GM18867 (cell line): ENCODE results near the gene LRRN4.

Experiments used
- ATAC-seq: cut with Tn5 transposase; IDR thresholded peaks from one replicate; pipeline ENCODE4 v1.9.1; 2021; ENCODE audit warnings: mild to moderate bottlenecking, moderate library complexity; ENCODE audit not compliant: unreplicated experiment

LRRN4 gene

DNA sequence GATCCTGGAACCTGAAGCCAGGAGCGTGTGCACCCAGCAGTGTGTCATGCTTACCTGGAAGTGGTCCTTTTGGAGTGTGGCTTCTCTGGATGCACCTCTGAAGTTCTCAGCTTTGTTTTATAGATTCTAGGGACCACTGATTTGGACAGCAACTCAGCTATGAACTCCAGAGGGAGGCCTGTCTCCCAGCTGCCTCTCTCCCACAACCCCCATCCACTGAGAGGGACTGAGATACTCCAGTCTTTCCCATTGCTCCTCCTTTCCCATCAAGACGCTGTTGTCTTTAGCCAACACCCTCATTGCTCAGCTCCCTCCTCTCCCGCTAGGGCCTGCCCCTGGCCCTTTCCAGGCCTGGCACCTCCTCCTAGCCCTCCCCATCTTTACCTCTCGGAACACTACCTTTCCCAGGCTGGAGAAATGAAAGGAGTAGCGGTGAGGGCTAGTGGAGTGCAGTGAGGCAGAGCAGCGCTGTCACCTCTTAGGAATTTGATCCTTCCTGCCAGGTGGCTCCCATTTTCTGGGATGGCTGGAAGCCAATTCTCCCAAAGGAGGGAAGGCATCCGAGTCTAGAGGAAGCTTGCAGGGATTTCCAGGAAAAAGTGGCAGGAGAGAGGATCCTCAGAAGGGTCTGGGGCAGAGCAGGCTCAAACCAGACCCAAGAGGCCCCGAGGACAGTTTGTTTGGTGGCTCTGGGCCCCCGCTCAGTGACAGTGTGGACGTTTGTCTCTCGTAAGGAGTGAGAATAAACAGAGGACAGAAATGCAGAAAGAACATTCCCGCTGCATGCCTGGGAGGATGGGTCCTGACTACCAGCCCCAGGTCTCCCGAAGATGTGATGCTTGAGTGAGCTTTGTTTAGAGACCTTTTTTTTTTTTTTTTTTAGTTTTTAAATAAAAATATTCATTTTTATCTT, at the start of gene LRRN4:
Gene LRRN4, minus strand, starts transcription at position 285 of the 913 bp plus-strand sequence. CDS start 1,261 bp downstream, outside the sequence.
- ATAC-seq: no peak

DNA sequence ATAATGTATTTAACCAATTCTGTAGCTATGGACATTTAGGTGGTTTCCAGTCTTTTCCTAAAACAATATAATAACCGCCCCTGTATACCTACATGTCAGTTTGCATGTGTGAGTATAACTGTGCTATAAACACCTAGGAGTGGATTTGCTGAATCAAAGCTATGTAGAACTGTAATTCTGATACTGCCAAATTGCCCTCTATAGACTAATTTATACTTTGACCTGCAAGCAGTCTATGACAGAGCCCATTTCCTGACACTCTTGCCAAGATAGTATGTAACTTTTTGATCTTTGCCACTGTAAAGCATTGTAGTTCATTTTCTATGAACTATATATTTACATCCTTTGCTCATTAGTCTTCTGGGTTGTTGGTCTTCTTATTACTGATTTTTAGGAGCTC, 49.4 kb upstream of the LRRN4 start:
- ATAC-seq: no peak

DNA sequence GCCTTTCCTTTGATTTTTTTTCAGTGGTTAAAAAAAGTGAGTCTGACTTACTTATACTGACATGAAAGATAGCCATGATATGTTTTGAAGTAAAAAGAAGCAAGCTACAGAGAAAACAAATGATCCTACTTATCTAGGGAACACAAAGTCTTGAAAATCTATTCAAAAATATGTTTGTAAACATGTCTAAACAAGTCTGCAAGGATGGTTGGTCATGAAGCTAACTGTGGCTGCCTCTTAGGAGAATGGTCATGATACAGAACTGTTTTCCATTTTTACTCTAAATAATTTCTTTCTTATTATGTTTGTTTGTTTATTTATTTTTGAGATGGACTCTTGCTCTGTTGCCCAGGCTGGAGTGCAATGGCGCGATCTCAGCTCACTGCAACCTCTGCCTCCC, 47.5 kb upstream of the LRRN4 start:
- no peak for ATAC-seq

DNA sequence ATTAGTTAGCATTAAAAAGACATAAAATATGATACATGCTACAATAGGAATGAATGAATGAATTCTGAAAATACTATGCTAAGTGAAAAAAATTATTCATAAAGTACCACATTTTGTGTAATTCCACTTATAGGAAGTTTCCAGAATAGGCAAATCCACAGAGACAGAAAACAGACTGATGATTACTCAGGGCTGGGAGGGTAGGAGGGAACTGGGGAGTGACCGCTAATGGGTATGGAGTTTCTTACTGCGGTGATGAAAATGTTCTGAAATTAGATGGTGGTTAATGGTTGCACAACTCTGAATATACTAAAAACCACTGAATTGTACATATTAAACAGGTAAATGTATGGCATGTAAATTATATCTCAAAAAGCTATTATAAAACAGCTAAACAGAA, 46.4 kb upstream of the LRRN4 start:
- no peak for ATAC-seq

DNA sequence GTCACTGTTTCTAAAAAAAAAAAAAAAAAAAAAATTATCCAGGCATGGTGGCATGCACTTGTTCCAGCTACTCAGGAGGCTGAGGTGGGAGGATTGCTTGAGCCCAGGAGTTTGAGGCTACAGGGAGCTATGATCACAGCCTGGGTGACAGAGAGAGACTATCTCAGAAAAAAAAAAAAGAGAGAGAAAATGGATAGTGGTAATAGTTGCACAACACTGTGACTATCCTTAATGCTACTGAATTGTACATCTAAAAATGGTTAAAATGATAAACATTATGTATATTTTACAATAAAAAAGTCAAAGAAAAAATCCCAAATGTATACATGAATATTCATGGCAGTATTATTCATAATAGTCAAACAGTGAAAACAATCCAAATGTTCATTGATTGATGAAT, 46.0 kb upstream of the LRRN4 start:
- no peak for ATAC-seq

DNA sequence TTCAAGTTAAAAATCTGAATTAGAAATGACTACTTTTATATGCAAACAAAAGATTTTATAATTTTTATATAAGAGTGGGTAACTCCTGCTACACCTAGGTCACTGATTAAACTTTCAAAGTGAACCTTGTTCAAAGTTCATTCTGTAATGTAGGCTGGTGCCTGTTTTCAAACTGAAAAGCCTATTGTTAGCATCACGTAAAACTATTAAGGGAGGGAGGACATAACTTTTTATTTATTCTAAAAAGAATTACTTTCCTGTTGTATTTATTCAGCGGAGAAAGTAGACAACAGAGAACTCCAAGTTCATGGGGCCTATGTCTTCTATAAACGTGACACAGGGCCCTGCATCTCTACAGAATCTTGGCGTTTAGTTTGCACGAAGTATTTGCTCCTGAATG, 41.5 kb upstream of the LRRN4 start:
- no peak for ATAC-seq

DNA sequence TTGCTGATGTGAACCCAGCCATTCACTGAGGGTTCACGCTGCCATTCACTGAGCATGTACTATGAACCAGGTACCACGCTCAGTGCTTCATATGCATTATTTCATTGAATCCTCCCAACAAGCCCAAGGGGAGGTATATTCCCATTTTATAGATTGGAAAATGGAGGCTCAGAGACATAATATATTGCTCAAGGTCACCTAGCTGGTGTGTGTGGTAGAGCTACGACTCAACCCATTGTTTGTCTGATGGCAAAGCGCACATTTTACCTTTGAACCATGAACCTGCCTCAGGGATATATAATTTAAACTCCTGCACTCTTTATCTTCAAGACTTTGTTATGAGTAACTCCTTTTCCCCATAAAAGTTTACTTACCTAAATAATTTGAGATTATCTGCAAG, 40.7 kb upstream of the LRRN4 start:
- ATAC-seq: no peak

DNA sequence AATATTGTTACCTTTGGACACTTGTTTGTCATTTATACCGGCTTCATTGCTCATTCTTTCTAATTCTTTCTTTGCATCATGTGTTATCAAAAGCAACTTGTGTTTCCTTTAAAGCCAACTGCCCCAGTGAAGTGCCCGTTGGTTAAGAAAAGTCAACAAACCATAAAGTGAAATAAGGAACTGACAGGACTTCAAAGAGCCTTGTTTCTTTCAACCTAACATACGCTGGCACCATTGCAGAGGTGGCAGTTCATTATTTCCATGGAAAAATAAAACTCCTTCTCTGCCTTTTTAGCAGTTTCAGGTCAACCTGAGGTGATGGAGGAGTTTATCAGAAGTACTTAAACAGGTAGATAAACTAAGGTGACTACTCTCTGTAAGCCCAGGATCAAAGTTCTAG, 40.2 kb upstream of the LRRN4 start:
- no peak for ATAC-seq

DNA sequence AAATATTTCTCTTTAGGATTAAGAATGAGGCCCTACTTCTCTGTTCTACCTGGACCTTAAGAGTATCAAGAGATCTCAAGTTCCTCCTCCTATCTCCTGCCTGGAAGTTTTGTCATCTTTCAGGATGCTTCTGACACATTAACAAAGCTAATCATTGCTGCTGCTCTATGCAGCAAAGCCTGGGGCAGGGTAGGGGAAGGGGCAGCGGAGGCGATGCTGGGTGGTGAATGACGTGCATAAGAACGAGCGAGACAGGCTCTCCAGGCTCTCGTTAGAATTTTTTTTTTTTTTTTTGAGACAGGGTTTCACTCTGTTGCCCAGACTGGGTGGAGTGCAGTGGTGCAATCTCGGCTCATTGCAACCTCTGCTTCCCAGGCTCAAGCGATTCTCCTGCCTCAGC, 37.8 kb upstream of the LRRN4 start:
- no peak for ATAC-seq

DNA sequence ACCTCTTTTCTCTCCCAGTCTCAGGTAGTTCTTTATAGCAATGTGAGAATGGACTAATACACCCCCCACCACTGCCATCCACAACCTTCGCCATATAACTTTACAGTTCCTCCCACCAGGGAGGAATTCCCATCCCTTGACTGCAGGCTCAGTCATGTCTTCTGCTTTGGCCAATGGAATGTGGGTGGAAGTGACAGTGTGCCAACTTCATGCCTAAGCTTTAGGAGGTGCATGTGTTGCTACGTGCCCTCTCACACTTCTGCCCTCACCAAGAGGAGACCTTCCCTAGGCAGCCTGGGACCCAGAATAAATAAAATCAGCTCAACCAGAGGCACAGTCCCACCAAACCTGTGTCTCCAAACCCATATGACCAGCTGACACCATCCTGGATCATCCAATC, 33.0 kb upstream of the LRRN4 start:
- no peak for ATAC-seq

DNA sequence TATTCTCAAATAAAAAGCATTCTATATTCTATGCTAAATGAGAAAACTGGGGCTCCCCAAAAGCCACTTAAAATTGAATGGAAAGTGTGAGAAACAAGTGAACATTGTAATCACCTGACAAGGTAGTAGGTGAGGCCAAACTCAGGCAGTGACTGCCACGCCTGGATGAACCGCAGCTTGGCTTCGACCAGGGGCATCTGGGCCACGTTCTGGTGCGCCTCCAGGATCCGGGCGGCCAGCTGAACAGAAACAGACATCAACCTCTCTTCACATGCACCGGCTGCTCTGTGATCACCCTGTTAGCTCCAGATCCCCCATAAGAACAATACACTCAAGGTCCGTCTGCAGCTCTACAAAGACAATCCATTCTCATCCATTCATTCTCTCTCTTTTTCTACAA, 30.1 kb upstream of the LRRN4 start:
- ATAC-seq: no peak

DNA sequence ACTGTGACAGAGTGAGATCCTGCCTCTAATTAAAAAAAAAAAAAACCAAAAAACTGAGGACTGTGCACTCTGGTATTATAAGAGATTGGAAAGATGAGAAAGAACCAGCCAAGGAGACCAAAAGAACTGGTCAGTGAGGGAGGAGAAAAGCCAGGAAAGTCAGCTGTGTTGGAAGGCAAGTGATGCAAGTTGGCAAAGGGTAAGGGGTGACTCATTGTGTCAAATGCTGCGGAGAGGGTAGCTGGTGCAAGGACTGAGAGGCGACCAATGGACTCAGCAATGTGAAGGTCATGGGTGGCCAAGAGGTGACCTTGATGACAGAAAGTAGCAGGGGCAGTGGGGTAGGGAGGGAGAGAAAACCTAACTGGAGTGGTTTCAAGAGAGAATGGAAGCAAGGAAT, 27.4 kb upstream of the LRRN4 start:
- ATAC-seq: no peak

DNA sequence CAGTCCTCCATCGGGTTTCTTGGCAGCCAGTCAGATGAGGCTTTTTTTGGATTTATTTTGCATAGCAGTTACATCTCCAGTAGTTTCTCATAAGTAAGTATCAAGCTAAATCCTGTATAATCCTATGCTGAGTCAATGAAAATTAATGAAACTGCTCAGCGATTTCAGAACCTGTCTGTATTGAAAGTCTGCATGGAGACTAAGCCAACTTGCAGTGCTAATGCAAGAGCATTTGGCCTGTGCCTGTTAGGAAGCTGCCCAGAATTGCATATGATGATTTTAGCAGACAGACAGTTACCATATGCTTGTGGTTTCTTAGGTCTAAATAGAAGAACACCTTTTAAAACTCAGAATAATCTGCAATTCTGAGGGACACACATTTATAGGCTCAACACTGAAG, 25.2 kb upstream of the LRRN4 start:
- ATAC-seq: no peak

DNA sequence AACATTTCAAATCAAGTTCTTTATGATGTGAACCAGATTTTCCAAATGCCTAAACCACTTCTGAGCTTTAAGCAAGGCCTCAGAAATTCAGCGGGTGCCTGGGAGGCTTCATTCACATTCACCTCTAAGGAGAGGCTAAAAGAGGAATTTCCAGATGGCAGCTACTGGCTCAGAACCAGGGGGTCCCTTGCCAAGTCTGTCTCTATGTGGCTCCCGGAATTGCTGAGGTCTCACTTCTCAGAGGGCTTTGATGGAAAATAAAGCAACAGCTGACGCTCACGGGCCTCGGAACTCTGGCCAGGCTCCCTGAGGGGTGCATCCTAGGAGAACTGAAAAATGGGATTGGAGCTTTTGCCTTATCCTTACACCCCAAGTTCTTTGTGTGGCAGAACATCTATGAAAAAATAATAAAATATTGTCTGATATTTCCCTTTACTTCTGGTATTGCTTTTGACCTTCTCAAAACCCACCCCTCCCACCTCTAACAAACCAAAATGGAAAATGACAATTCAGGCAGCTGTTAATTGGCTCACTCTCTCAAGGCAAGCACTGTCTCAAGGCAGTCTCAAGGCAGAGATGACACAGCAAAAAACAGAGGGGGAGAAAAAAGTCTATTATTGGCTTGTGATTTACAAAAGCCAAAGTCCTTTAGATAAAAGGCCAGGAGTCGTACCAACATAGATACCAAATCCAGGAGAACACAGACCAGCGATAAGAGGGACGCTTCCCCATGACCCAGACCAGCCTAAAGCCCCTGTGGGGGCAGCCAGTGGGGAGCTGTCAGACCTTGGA, 21.8 kb upstream of the LRRN4 start:
- ATAC-seq: no peak

DNA sequence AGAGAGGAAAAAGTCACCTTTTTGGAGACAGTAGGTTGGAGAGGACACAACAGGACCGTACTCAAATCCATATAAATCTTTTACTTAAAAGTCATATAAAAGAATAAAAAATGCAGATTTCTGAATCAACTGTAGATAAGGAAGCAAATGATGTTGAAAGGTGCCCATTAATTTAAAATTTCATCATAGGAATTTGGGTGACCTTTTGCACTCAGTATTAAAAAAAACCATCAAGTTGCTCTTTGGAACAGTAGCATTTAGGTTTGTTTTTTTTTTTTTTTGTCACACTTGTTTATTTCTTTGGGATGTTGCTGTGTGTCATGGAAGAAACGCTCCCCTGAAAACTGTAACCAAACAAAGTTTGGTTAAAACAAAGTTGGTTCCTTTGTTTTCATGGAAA, 20.9 kb upstream of the LRRN4 start:
- ATAC-seq: no peak

DNA sequence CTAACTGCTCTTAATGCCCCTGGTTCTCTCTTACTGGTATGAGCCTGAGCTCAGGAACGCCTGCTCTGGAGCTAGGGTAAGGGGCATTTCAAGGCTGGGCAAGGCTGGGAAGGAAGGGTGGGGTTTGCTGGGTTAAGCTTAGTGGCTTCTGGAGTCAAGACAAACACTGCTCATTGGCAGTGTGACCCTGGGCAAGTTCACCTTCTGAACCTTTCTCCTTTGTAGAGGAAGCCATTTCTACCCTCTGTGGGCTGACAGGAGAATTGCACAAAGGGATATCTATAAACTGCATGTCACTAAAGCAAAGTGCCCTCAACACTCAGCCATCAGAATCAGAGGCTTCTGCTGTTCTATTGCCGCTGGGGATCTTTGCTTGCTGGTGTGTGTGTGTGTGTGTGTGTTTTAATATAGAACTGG, 20.3 kb upstream of the LRRN4 start:
- peak; percentile 80 for ATAC-seq

DNA sequence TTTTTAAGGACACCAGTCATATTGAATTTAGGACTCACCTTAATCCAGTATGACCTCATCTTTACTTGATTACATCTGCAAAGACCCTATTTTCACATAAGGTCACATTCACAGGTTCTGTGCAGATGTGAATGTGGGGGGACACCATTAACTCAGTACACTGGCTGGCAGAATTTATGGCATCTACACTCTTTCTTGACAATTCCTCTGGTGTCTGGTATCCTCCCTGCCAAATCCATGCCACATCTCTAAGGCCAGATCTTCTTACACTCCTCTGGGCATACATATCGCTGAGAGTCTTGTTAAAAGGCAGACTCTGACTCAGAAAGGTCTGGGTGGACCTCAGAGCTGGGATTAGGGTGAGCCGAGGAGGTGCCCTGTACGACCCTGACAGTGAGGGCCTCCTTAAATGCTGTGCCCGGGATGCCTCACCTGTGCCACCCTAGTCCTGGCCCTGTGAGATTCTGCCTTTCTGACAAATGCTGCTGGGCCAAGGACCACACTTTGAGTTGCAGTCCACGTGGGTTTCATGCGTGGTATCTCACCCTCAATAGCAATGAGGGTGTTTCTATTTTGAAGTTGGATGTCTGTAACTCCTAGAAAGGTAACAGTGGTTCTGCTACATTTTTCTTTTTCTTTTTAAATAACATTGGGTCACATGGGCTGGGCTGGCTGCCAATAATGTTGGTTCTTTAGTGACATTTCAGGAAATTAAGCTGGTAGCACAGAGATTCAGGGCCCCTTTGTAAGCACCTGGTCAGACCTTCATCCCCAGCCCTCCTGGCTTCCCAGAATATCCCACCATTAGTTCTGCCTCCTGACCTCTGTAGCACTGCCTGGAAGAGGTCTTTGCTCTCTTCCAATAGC, 17.2 kb upstream of the LRRN4 start:
- no peak for ATAC-seq

DNA sequence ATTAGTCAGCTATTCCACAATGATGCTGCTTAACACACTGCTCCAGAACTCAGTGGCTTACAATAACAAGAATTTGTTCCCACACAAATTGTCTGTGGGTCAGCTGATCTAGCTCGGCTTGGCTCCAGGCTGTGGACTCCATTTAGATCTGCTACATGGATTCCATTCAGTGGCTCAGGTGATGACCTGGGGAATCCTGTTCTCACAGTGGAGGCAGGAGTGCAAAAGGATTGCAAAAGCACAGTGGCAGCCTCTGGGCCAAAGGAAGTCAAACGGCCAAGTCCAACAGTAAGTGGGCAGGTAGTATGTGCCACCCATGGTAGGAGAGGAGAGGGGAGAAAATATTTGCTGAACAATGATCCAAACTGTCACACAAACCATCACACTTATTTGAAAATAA, 15.8 kb upstream of the LRRN4 start:
- no peak for ATAC-seq

DNA sequence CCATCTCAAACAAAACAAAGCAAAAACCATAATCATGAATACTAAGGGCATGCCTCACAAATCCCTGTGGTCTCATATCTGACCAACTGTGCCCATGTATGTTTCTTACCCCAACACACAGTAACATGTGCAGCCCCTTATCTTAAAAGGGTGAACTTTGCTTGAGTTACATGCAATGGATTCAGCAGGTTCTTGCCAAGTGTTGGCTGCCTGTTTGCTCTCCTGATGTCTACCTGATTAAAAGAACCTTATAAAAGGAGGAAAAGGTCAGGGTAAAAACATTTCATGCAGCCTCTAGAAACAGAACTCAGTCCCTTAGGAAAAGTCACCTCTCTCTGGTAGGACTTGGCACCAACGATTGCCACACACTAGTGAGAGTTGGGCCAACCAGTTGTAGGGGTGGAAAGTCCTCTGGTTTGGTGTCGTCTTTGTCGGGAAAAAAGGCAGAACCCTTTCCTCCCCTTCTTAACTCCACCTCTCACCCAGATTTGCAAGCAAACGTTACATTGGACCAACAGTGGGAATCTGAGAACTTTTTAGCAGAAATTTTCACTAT, 14.0 kb upstream of the LRRN4 start:
- no peak for ATAC-seq

DNA sequence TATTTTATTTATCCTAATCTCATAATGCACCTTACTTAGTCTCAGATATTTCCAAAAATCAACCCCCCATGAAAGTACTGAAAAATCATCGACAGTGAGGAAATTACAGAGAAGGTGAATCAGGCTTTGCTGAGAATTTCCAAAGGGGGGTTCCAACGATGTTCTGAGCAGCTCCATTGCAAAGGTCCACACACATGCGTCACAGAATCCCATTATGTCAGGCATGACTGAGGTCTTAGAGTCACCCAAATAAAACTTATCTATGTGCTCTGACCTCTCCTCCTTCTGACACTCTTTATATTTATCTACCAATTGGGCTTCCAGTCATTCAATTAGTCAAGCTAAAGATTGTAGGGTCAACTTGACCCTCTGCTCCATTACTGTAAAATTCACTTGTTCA, 12.7 kb upstream of the LRRN4 start:
- ATAC-seq: no peak

DNA sequence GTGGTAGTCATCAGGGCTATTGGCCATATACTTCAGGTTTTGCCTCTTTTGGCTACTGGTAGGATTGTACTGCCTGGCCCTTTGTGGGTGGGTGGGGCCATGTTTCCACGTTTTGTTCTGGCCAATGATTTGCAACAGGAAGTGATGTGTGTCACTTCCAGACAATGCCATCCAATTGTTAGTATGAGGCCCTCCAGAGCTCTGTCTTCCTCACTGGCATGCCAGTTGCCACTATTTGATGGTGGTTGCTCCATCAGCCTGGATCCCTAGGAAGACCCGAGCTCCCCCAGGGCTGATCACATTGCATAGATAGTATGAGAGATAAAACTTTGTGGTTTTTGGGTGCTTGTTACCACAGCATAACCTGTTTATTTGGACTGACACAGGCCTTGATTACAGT, 7.7 kb upstream of the LRRN4 start:
- ATAC-seq: no peak
